NCI-H345 treated with DMSO at 0.1 percent for 48 hours (cell line): ENCODE measurements around the gene TAF1B.

ENCODE experiments used
- DNase-seq: peaks from one replicate; lab custom pipeline; 2025; ENCODE audit not compliant: unreplicated experiment; lab: John Stamatoyannopoulos, UW

The TAF1B gene

DNA sequence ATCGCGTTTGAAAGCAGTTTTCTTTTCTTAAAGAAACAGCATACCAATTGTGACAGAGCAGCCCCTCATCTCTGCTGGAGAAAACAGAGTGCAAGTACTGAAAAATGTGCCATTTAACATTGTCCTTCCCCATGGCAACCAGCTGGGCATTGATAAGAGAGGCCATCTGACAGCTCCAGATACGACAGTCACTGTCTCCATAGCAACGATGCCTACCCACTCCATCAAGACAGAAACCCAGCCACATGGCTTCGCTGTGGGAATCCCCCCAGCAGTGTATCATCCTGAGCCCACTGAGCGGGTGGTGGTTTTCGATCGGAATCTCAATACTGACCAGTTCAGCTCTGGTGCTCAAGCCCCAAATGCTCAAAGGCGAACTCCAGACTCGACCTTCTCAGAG, 117.7 kb downstream of the TAF1B start:
- no peak for DNase-seq

DNA sequence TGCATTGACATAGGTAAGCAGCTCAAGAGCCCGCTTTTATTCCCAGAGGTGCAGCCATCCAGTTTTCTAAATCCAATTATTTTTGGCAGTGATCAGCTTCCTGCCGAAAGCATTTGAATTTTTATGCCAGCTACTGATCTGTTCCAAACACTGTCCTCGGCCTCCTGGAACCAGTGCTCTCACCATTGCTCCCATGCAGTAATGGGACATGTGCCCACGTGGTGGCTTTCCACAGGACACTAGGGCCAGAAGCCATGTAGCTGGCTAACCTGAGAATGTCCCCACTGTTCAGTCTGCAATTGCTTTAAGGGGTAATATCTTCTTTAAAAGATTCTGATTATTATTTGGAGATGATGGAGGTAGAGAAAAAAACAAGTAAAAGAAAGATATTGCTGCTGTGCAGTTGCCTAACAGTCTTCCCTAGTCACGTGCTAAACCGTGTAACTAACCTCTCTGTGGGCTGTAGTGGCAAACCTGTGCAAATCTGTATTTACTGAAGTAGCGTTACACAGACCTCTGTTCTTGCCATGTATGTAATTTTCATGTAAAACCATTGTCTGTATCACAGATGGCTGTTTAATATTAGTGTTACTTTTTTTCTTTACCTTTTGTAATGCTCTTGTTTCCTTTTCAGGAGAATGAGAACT, 121.2 kb downstream of the TAF1B start:
- no peak for DNase-seq

DNA sequence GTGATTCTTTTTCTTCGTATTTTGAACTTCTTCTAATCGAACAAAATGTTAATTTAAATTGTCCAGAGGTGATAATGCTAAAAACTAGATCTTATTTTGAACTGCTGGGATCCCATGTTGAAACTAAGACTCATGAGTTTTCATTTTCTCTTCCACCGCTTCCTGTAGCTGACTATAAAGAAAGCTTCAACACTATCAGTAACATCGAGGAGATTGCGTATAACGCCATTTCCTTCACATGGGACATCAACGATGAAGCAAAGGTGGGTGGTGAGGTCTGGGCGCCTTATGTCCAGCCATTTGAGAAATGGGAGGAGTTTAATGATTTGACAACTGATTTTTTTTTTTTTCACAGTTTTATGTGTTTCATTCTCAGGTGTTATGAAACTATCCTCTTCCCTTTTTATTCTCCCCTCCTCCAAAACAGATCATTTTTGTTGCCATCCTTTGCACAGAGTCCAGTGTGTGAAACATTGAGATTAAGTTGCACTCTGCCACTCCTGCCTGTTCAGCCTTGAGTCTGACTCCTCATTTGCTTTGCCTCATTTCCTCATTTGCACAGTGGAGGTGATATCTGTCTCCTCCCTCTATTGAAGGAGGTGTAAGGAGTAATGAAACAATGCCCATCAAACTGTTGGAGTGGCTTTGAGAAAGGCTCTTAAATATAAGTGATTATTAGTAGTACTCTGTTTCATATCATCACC, 122.0 kb downstream of the TAF1B start:
- no peak for DNase-seq

DNA sequence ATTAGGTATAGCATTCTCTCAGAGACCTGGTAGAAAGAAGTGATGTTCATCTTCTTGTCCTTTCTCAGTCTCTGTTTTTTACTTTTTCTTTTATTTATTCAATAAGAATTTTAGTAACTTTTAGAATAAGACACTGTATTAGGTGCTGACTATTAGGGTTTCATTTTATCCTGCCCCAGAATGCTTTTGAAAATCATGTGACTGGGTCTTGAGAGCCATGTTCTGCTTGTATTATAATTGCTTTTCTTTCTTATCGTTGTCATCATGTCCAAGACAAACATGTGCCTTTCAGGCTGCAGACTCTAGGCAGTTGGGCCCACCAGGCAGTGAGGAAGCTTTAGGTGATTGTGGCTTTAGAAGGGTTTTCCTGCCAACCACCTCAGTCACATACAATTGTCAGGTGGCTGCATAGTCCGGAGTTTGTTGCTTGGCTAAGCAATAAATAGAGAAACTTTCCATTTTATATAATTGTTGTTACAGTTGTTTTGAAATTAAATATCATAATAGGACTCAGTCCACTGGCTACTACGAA, 123.3 kb downstream of the TAF1B start:
- DNase-seq: no peak

DNA sequence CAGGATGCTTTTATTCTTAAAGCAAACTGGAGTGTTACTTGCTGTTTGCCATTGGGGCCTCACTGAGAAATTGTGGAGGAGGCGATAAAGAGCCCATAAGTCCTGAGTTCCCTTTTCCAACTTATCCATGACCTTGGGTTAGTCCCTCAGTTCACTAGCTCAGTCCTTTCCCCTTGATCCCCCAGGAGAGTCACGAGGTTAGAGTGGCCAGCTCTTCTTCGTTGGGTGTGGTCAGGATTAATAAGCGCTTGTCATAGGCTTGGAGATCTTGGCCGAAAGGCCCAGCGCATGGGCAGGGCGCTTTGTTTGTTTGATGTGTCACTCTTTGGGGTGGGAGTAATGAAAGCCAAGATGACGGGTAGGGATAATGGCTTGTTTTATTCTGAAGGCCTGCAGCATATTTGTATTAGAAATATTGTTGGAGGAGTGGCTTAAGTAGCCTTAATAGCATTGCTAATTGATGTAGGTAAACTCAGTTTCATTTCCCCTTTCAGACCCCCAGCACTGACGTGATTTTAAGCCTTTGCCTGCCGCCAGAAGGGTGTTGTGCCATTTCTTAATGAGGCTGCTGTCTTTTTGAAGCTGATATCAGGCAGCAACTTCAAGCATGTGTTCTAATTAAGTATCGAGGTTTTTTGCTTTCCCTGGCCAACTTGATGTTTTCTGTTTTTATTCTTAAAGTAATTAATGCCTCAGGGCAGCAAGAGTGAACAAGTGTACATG, 123.9 kb downstream of the TAF1B start:
- no peak for DNase-seq

DNA sequence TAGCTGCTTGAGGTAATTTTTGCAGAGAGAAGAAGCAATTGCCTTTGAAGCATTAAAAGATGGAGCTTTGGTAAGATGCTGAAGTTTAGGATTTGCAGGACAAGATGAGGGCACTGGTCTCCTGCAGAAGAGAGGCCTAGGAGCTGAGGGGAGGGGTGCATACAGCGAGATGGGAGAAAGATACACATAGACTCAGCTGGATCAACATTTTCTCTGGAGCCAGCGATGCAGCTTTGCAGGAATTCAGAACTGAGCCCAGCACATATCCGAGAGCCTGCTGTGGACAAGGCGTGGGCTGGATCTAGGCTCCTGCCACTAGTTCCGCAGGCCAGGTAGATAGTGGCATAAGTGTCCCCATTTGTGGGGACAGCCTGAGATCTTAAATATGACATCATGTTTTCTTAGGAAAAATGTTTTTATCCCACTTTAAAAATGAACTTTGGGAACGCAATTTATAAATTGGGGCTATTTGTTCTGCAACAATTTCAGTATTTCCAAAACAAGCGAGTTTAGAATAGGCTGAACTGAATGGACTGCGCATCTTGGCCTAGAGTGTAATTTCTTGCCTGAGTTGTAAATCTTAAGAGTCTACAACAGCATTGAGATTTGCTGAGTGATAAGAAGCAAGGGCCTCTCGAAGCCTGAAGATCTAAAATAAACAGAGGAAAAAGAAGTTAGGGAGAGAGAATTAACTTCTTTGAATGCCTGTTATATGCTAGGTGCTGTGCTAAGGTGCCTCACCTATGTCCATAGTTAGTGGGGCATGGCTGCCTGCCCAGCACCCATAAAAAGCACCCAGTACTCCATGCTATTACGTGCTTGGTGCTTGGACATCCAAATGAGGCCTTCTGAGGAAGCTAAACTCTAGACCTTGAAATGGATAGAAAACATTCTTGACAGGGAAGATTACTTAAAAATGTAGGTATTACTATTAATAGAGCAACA, 125.6 kb downstream of the TAF1B start:
- no peak for DNase-seq

DNA sequence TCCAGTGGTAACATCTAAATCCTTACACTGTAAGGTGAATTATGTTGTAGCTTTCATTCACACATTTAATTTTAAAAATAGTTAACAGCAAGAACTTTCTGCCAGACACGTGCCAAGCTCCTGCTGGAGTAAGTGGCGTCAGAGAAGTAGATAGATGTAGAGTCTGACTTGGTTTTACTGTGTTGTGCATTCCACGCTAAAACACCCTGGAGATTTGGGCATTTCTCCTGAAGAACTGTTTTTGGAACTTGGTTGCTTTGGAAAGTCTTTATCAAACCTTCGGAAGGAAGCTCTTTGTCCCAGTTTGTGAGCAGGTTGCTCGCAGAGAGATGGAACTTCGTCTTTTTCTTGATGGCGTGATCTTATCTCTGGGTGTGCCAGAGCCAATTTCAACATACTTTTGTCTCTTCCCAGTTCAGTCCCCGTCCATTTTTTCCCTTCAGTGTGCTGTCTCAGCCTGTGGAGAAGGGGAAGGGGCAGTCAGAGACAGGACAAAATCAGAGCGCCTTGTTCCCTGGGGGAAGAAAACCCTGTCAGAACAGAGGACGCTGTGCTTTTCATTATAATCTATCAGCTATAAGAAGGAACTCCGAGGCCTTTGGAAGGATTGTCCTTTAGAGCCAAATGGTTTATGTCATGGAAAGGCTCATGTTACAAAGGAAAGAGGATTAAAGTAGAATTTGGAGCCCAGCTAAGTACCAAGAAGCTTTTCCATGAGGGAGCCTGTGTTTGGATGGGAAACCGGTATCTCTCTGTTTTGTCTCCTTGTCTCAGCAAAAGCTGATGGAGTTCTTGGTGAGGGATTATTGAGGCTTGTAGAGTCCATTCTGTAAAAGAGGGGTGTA, 127.1 kb downstream of the TAF1B start:
- DNase-seq: no peak

DNA sequence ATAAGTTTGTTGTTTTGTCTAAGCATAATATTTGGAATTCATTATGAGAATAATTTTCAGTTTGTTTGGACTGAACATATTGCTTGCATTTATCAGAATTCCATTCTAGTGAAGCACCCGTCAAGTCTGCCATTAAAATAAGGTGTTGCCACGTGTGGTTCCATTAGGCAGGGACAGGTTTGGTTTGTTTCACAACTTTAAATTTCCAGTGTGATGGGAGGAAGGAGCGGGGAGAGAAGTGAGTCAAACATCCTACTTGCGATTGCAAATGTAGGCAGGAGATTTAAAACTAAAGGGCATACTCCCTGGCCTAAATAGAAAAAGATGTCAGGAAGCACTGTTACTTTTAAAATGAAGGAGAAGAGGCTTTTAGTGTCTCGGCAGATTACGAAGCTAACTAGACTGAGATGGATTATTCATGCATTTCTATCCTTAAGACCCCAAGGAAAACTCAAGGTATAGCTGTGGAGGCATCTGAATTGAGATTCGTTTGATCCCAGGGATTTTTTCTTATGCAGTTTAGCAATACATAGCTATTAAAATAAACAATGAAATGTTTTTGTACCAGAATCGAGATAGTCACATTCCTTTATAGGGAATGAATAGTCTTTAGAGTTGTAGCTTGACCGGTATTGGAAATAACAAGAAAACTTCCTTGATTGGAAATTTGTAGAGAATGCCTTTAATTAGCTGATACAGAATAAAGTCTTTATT, 128.0 kb downstream of the TAF1B start:
- no peak for DNase-seq

DNA sequence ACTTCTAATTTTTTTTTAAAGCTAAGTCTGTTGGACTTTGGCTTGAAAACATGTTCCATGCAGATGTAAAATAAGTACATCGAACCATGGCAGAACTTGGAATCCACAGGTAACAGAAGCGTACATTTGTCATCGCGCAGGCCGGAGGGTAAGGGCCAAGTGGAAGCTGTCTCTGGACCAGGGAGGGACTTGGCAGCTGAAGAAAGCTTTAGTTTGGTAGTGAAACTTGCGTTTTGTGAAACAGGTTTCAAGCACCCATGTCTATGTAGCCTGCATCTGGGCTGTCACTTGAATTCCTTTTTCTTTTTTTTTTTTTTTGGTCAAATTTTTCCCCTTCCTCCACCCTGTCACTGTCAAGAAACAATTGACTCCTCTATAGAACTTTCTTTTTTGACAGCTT, 128.6 kb downstream of the TAF1B start:
- no peak for DNase-seq

DNA sequence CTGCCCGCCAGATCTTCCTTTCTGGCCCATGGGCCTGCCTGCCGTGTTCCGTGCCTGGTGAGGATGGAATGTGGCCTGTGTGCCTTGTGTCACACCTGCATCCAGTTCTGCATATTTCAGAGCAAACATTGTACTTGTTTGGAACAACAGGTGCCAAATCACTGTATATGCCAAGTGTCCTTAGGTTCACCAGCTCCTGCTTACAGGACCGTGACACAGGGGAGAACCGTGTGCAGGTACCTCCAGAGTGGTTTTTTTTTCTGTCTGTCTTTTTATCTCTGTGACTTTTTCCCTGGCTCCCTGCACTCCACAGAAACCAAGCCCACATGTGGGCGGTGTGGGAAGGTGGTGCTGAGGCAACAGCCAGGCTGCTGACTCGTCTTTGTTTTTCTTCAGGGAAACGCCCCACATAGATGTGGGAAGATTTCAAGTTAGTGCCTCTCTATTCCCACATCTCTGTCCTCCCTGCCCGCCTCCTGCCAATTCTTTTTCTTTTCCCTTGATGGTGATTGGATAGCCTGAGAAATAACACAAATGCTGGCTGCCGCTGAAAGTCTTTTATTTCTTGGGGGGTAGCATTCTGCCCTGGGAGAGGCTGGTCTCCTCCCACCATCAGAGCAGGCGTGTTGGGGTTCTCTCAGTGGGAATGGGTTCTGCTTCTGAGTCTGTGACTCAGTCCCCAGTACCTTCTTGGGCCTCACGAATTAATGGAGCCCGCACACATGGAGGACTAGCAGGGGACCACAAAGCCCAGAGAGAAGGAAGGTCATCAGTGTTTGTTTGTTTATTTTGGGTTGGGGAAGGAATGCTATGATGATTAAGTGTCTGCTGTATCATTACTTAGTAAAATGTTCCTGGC, 129.6 kb downstream of the TAF1B start:
- no peak for DNase-seq

DNA sequence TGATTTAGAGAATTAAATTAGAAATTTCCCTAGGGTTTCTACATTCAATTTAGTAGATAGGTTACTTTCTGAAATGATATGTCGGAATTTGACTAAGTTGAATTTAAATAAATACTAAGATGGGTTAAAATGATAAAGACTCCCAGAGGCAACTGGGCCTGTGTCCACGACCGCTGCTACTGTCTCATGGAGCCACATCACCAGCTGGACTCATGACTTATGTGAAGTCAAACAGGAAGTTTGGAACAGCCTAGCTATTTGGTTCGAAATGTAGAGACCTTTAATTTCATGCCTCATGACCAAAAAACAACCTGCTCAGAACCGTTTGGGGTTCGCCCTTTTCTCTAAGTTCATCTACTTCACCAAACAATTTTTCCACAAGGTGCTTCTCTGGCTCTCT, 130.4 kb downstream of the TAF1B start:
- DNase-seq: no peak

DNA sequence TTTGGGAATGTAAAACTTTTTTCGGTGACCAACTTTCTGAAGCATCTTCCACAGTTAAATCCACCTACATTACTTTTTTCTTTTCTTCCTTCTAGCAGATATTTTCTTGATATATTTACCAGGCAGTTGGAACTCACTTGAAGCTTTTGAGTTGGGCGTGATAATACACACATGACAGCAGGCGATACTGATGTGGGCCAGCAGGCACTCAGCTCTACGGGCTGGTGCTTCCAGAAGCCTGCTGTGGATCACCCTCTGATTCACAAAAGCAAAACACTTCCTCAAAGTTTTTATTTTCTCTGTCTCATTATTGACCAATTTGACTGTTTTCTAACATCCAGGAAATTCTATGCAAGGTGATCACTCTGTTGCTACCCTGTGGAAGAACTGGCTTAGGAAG, 131.1 kb downstream of the TAF1B start:
- no peak for DNase-seq

DNA sequence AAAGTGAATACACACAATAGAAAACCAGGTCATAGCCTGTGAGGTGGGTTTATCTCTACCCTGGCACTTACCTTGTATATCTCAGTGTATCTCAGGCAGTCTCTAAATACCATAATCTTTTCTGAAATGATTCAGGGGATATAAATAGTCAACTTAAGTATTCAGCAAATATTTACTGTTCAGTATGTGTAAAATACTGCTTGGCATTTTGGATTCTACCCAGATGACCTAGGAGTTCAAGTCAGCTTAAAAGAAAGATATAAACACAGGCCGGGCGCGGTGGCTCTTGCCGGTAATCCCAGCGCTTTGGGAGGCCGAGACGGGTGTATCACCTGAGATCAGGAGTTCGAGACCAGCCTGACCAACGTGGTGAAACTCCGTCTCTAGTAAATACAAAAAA, 132.1 kb downstream of the TAF1B start:
- no peak for DNase-seq

DNA sequence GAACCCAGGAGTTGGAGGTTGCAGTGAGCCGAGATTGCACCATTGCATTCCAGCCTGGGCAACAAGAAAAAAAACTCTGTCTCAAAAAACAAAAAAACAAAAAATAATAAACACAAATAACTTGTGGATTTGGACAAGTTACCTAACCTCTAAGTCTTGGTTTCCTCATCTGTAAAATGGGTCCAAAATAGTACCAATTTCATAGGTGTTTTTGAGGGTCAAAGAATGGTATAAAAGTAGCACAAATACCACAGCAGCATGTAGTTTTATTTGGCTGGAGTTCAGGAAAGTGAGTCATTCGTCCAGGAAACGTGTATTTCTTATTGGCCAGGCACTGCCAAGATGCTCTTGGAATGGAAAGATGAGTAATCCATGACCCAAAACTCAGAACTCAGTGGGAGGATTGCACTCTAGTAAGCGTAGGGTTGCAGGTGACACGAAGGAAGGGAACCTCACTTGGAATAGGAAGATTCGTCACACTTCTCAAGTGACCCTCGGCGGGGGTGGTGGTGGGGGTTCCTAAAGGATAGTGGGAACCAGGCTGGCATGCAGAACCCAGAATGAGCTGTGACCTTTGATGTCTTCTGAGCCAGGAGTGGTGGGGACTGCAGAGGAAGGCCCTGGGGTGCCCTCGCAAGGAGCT, 132.7 kb downstream of the TAF1B start:
- no peak for DNase-seq

DNA sequence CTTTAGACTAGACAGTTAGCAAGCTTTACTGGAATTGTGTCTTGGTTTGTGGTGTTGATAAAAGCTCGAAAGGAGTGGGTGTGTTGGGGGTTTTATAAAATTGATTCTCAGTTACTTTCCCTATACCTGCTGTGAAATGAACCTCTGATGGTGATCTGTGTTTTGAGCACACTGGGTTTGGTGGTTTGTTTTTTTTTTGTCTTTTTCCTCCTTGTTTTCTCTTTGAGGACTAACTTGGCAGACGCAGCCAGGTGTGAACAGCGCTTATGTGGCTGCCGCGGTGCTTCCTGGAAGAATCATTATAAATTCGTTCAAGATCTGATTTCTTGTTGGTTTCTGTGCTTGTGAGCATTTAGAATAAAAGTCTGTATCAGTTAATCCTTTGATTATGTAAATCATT, 136.7 kb downstream of the TAF1B start:
- DNase-seq: no peak

DNA sequence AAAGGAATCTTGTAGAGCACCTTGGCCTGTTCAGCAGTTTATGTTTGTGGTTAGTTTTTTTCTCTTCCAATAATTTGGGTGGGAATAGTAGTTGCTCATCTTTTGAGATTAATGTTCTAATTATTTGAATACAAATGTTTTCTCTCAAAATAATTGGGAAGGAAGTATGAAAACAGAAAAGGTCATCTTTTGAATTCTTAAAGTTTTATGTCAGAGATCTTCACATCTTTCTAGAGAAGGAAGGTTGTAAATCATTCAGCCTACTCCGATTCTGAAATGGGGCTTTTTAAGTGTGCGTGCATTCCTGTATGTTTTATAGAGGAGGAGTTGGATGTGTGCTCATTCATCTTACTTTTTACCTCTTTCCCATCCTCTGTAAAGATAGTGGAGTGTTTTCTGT, 137.2 kb downstream of the TAF1B start:
- no peak for DNase-seq

DNA sequence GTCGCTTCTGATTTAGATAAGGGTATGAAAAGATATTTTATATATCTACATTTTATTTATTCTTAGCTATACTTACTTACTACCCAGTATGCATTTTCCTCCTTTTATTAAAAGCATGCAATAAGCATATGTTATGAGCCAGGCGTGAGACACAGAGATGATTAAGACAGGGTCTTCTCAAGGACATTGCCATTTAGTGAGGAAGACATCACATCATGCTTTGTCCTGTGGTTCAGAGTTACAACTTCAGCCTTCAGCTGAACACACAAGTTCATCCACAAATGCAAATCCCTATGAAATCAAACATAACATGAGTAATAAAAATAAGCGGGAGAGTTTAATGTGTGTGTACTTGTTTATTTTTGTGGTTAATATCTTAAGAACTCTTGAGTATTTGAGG, 138.4 kb downstream of the TAF1B start:
- DNase-seq: no peak

DNA sequence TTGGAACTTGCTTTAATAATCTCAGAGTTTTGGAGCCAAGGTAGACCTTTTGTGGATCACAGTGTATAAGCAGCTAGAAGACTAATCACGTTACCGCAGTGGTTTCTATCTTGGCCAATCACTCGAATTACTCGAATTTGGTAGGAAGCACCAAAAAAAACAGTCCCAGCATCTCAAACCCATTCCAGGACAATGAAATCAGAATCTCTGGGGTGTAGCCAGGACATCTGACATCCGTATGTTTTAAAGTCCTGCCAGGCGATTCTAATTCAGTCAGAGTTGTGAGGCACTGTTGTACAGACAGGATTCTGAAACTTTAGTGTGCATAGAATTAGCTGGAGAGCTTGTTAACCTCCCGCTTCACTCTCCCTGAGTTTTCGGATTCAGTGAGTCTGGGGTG, 139.0 kb downstream of the TAF1B start:
- DNase-seq: no peak
